ENCODE measurements around the gene FAM210A.

FAM210A gene

GRCh38 chr18:13620818-13621445 is 105.4 kb downstream of the FAM210A start:
- DNase-seq: no peak

GRCh38 chr18:13620206-13620672 is 106.1 kb downstream of the FAM210A start:
- DNase-seq: no peak

GRCh38 chr18:13619505-13620205 is 106.7 kb downstream of the FAM210A start:
- DNase-seq: no peak

GRCh38 chr18:13618760-13619438 is 107.5 kb downstream of the FAM210A start:
- no peak for DNase-seq

GRCh38 chr18:13617826-13618515 is 108.4 kb downstream of the FAM210A start:
- DNase-seq: no peak

GRCh38 chr18:13616525-13617035 is 109.8 kb downstream of the FAM210A start:
- no peak for DNase-seq

- no peak for DNase-seq
These were observed 110.3 kb downstream of the FAM210A start for GRCh38 chr18:13616041-13616440.

GRCh38 chr18:13615432-13615861 is 110.9 kb downstream of the FAM210A start:
- peak; percentile 58 for DNase-seq

GRCh38 chr18:13614641-13615288 is 111.6 kb downstream of the FAM210A start:
- no peak for DNase-seq

- no peak for DNase-seq
These were observed 112.5 kb downstream of the FAM210A start for GRCh38 chr18:13613591-13614501.
